ENCODE measurements around the gene ZNF827. TPM values are rescaled to one million over a fixed set of nuclear protein-coding genes. Genes with fewer than 3 reads are reported as not detected.

ZNF827 gene
- total RNA-seq, 1 experiment from 2014 or later, result 5.3 TPM

- Histone ChIP-seq H3K9me3 (no peaks in the 10 kb centered on the region), H3K4me3 (ENCODE audit: low read depth, low read length) (no peak overlapping the region), H3K27me3 (replicated peaks; ENCODE audit: control insufficient read depth, insufficient read depth, low read length) (no peaks in the 10 kb centered on the region), H3K4me1 (0 out of 2 replicates have a peak, but pooled peaks cover 5% of the 10 kb centered on the region), H3K36me3 (ENCODE audit: control insufficient read depth, insufficient read depth, low read length) (no peaks in the 10 kb centered on the region)
- intact Hi-C loops (cut with micrococcal nuclease; ENCODE audit: unreplicated experiment), result no loop called here
- no TSS peak for BruUV-seq (replicated peaks)
- no peak for DNase-seq
- no peak overlapping the region for H3K4me3 Mint-ChIP-seq (ENCODE audit: unreplicated experiment)
- peaks cover 8% of the 10 kb centered on the region for H3K4me1 Mint-ChIP-seq (ENCODE audit: low read depth, unreplicated experiment)
- H3K27ac Mint-ChIP-seq (ENCODE audit: unreplicated experiment), result no peak overlapping the region
- TF ChIP-seq CTCF (IDR thresholded peaks at IDR 0.05; ENCODE audit: insufficient read depth in 1 of 2, low read depth in 1 of 2, low read length in 1 of 2, severe bottlenecking in 1 of 2, unreplicated experiment in 1 of 2), result no peak
- no peaks in the 10 kb centered on the region for H3K9me3 Mint-ChIP-seq (ENCODE audit: unreplicated experiment)
- no peaks in the 10 kb centered on the region for H3K36me3 Mint-ChIP-seq (ENCODE audit: insufficient read depth, unreplicated experiment)
- ChIA-PET CTCF (no interaction called here), POLR2A (no interaction called here)
- H3K27me3 Mint-ChIP-seq (ENCODE audit: insufficient read depth, unreplicated experiment), result no peaks in the 10 kb centered on the region
These were observed 86.3 kb downstream of the ZNF827 start for GRCh38 chr4:145852256-145852839.

- H3K36me3 Mint-ChIP-seq (ENCODE audit: insufficient read depth, unreplicated experiment), result no peaks in the 10 kb centered on the region
- Histone ChIP-seq H3K9me3 (no peaks in the 10 kb centered on the region), H3K4me1 (0 out of 2 replicates have a peak, but pooled peaks cover 5% of the 10 kb centered on the region), H3K4me3 (ENCODE audit: low read depth, low read length) (no peak overlapping the region), H3K36me3 (ENCODE audit: control insufficient read depth, insufficient read depth, low read length) (no peaks in the 10 kb centered on the region), H3K27me3 (replicated peaks; ENCODE audit: control insufficient read depth, insufficient read depth, low read length) (no peaks in the 10 kb centered on the region)
- DNase-seq, result no peak
- POLR2A ChIA-PET, result no interaction called here
- no peak overlapping the region for H3K27ac Mint-ChIP-seq (ENCODE audit: unreplicated experiment)
- intact Hi-C loops (cut with micrococcal nuclease; ENCODE audit: unreplicated experiment), result no loop called here
- H3K9me3 Mint-ChIP-seq (ENCODE audit: unreplicated experiment), result no peaks in the 10 kb centered on the region
- CTCF ChIA-PET, result no interaction called here
- BruUV-seq (replicated peaks), result no TSS peak
- peaks cover 8% of the 10 kb centered on the region for H3K4me1 Mint-ChIP-seq (ENCODE audit: low read depth, unreplicated experiment)
- no peak overlapping the region for H3K4me3 Mint-ChIP-seq (ENCODE audit: unreplicated experiment)
- H3K27me3 Mint-ChIP-seq (ENCODE audit: insufficient read depth, unreplicated experiment), result no peaks in the 10 kb centered on the region
- TF ChIP-seq CTCF (IDR thresholded peaks at IDR 0.05; ENCODE audit: insufficient read depth in 1 of 2, low read depth in 1 of 2, low read length in 1 of 2, severe bottlenecking in 1 of 2, unreplicated experiment in 1 of 2), result no peak
These were observed 87.0 kb downstream of the ZNF827 start for GRCh38 chr4:145851511-145852201.

- intact Hi-C loops (cut with micrococcal nuclease; ENCODE audit: unreplicated experiment), result no loop called here
- TF ChIP-seq CTCF (IDR thresholded peaks at IDR 0.05; ENCODE audit: insufficient read depth in 1 of 2, low read depth in 1 of 2, low read length in 1 of 2, severe bottlenecking in 1 of 2, unreplicated experiment in 1 of 2), result no peak
- Mint-ChIP-seq H3K27me3 (ENCODE audit: insufficient read depth, unreplicated experiment) (no peaks in the 10 kb centered on the region), H3K36me3 (ENCODE audit: insufficient read depth, unreplicated experiment) (no peaks in the 10 kb centered on the region), H3K27ac (ENCODE audit: unreplicated experiment) (no peak overlapping the region), H3K9me3 (ENCODE audit: unreplicated experiment) (no peaks in the 10 kb centered on the region), H3K4me1 (ENCODE audit: low read depth, unreplicated experiment) (peaks cover 8% of the 10 kb centered on the region), H3K4me3 (ENCODE audit: unreplicated experiment) (no peak overlapping the region)
- H3K36me3 ChIP-seq (ENCODE audit: control insufficient read depth, insufficient read depth, low read length), result no peaks in the 10 kb centered on the region
- no peak for DNase-seq
- no peaks in the 10 kb centered on the region for H3K9me3 ChIP-seq
- H3K4me3 ChIP-seq (ENCODE audit: low read depth, low read length), result no peak overlapping the region
- no peaks in the 10 kb centered on the region for H3K27me3 ChIP-seq (replicated peaks; ENCODE audit: control insufficient read depth, insufficient read depth, low read length)
- POLR2A ChIA-PET, result no interaction called here
- H3K4me1 ChIP-seq, result 0 out of 2 replicates have a peak, but pooled peaks cover 5% of the 10 kb centered on the region
- CTCF ChIA-PET, result no interaction called here
- BruUV-seq (replicated peaks), result no TSS peak
These were observed 90.9 kb downstream of the ZNF827 start for GRCh38 chr4:145847764-145848163.
